Mesenchymal stem cell (in vitro differentiated cells and primary cell): ENCODE data around the gene HINT3.
A peak's percentile ranks its signal among the peaks of the same experiment; 100 is the strongest.

Experiments used
- DNase-seq: peaks from one replicate; pipeline ENCODE4 v3.0.0-alpha.2; 2013
- H2AFZ ChIP-seq: one replicate; pipeline ENCODE4 v1.6.1; 2013; ENCODE audit warnings: low read depth, mild to moderate bottlenecking, control low read depth, inconsistent platforms, low read length, moderate library complexity
- H2AK5ac ChIP-seq: 2 replicates; pipeline ENCODE4 v1.6.1; 2013; ENCODE audit warnings: low read length, moderate library complexity, mild to moderate bottlenecking, inconsistent platforms; ENCODE audit not compliant: severe bottlenecking
- H2BK120ac ChIP-seq: one replicate; pipeline ENCODE4 v1.6.1; 2013; ENCODE audit warnings: low read depth, mild to moderate bottlenecking, inconsistent platforms, low read length, moderate library complexity
- H2BK12ac ChIP-seq, 2 experiments: one replicate each; pipeline ENCODE4 v1.6.1; 2013; ENCODE audit warnings: inconsistent platforms in 2 of 2, low read length in 2 of 2, mild to moderate bottlenecking in 2 of 2, moderate library complexity in 2 of 2, control low read depth in 1 of 2
- H2BK15ac ChIP-seq: one replicate; pipeline ENCODE4 v1.6.1; 2013; ENCODE audit warnings: mild to moderate bottlenecking, low read depth, inconsistent platforms; ENCODE audit not compliant: poor library complexity, severe bottlenecking
- H2BK5ac ChIP-seq: 2 replicates; pipeline ENCODE4 v1.6.1; 2013; ENCODE audit warnings: low read depth, mild to moderate bottlenecking, low read length, control low read depth, inconsistent platforms; ENCODE audit not compliant: poor library complexity, severe bottlenecking
- H3K14ac ChIP-seq, 2 experiments: one replicate each; pipeline ENCODE4 v1.6.1; 2013; ENCODE audit warnings: inconsistent platforms in 2 of 2, low read length in 2 of 2, control low read depth in 1 of 2, mild to moderate bottlenecking in 1 of 2, moderate library complexity in 1 of 2
- H3K18ac ChIP-seq, 2 experiments: one replicate each; pipeline ENCODE4 v1.6.1; 2013; ENCODE audit warnings: inconsistent platforms in 2 of 2, low read length in 2 of 2, control low read depth in 1 of 2, low read depth in 1 of 2, mild to moderate bottlenecking in 1 of 2
- H3K23ac ChIP-seq, 2 experiments: one replicate each; pipeline ENCODE4 v1.6.1; 2013; ENCODE audit warnings: inconsistent platforms in 2 of 2, low read length in 2 of 2, mild to moderate bottlenecking in 2 of 2, moderate library complexity in 2 of 2, control low read depth in 1 of 2
- H3K27ac ChIP-seq: 2 replicates; pipeline ENCODE4 v1.5.1; 2013; ENCODE audit warnings: mild to moderate bottlenecking, moderate library complexity, low read length, control low read depth, inconsistent platforms; ENCODE audit not compliant: poor library complexity, severe bottlenecking
- H3K27me3 ChIP-seq, 2 experiments: 2 replicates each; pipeline versions ENCODE4 v1.6.1 to v1.7.0; 2013; ENCODE audit warnings: low read length in 2 of 2, mild to moderate bottlenecking in 2 of 2, moderate library complexity in 2 of 2, control low read depth in 1 of 2, inconsistent platforms in 1 of 2; ENCODE audit not compliant: control insufficient read depth in 1 of 2, insufficient read depth in 1 of 2
- H3K36me3 ChIP-seq, 2 experiments: 2 replicates each; pipeline versions ENCODE4 v1.6.1 to v1.7.0; 2013; ENCODE audit warnings: low read length in 2 of 2, control low read depth in 1 of 2, inconsistent platforms in 1 of 2, low read depth in 1 of 2, mild to moderate bottlenecking in 1 of 2; ENCODE audit not compliant: insufficient read depth in 2 of 2, control insufficient read depth in 1 of 2
- H3K4ac ChIP-seq, 2 experiments: one replicate each; pipeline ENCODE4 v1.6.1; 2013; ENCODE audit warnings: inconsistent platforms in 2 of 2, low read length in 2 of 2, mild to moderate bottlenecking in 2 of 2, moderate library complexity in 2 of 2, control low read depth in 1 of 2, low read depth in 1 of 2
- H3K4me1 ChIP-seq: 2 replicates; pipeline ENCODE4 v1.6.1; 2013; ENCODE audit warnings: low read depth, low read length, control low read depth; ENCODE audit not compliant: control insufficient read depth, insufficient read depth
- H3K4me2 ChIP-seq: 2 replicates; pipeline ENCODE4 v1.6.1; 2013; ENCODE audit warnings: low read length, mild to moderate bottlenecking, inconsistent platforms; ENCODE audit not compliant: poor library complexity, severe bottlenecking
- H3K4me3 ChIP-seq, 2 experiments: 2 replicates each; pipeline versions ENCODE4 v1.5.1 to v1.7.0; 2013; ENCODE audit warnings: low read length in 2 of 2, mild to moderate bottlenecking in 2 of 2, control low read depth in 1 of 2, low read depth in 1 of 2; ENCODE audit not compliant: insufficient read depth in 1 of 2
- H3K79me1 ChIP-seq: replicated peaks from 2 replicates; pipeline ENCODE4 v1.6.1; 2013; ENCODE audit warnings: mild to moderate bottlenecking, control low read depth, low read length, inconsistent platforms; ENCODE audit not compliant: poor library complexity, severe bottlenecking
- H3K9ac ChIP-seq: 2 replicates; pipeline ENCODE4 v1.7.0; 2013; ENCODE audit warnings: mild to moderate bottlenecking, low read length, moderate library complexity
- H3K9me3 ChIP-seq: 2 replicates; pipeline ENCODE4 v1.7.0; 2013; ENCODE audit warnings: mild to moderate bottlenecking, low read length; ENCODE audit not compliant: control insufficient read depth
- H4K8ac ChIP-seq: one replicate; pipeline ENCODE4 v1.6.1; 2013; ENCODE audit warnings: inconsistent platforms, mild to moderate bottlenecking, low read length, moderate library complexity
- H4K91ac ChIP-seq: one replicate; pipeline ENCODE4 v1.6.1; 2013; ENCODE audit warnings: mild to moderate bottlenecking, low read length, inconsistent platforms
- WGBS: methylation state at CpG from one replicate; pipeline ENCODE4 v1.1.7; 2013; ENCODE audit warnings: mixed read lengths; 5-methylcytosine and 5-hydroxymethylcytosine counted together

Gene HINT3

DNA sequence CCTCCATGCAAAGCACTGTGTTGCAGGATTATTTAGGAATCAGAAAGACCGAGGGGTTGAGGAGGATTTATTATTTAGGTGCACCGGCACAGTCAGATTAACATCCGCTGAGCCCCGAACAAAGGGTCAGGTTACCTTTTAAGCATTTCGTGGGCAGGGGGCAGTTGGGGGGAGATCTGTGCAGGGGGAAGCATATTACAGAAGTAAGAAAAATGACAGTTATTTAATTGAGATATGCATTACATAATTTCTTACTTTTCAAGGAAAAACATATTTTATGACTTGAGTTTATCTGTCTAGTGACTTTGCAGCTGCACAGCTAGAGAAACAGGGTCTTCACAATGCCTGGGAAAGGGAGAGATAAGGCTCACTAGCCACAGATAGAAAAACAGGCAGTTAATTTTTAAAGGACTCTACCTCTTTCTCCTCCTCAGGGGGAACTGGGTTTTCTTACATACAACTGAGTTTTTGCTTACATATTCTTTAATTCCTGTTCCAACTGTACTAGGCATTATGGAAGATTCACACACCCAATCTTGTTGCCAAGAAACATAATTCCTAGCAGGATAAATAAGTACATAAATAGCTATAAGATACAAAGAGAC, 1.7 kb upstream of the HINT3 start:
- 81% methylated on average over 5 of the region's 5 CpGs for WGBS
- no peak overlapping the region for H3K18ac ChIP-seq
- H3K4me3 ChIP-seq: no peak overlapping the region
- no peak for DNase-seq
- H3K14ac ChIP-seq: no peak overlapping the region
- H4K91ac ChIP-seq: no peak overlapping the region
- no peaks in the 10 kb centered on the region for H3K36me3 ChIP-seq
- no peak overlapping the region for H4K8ac ChIP-seq
- H3K23ac ChIP-seq: no peak overlapping the region
- H3K9ac ChIP-seq: no peak overlapping the region
- H3K9me3 ChIP-seq: no peaks in the 10 kb centered on the region
- H2BK15ac ChIP-seq: no peak overlapping the region
- H3K4me2 ChIP-seq: no peak overlapping the region
- H2BK120ac ChIP-seq: no peak overlapping the region
- H2AK5ac ChIP-seq: no peak overlapping the region
- H3K4ac ChIP-seq: no peak overlapping the region
- no peak overlapping the region for H3K27ac ChIP-seq
- no peak overlapping the region for H2AFZ ChIP-seq
- H3K27me3 ChIP-seq: peaks cover 0 to 6% of the 10 kb centered on the region in 2 experiments
- H2BK12ac ChIP-seq: no peak overlapping the region
- H3K79me1 ChIP-seq: peaks cover 17% of the 10 kb centered on the region
- H3K4me1 ChIP-seq: peaks cover 8% of the 10 kb centered on the region
- no peak overlapping the region for H2BK5ac ChIP-seq

DNA sequence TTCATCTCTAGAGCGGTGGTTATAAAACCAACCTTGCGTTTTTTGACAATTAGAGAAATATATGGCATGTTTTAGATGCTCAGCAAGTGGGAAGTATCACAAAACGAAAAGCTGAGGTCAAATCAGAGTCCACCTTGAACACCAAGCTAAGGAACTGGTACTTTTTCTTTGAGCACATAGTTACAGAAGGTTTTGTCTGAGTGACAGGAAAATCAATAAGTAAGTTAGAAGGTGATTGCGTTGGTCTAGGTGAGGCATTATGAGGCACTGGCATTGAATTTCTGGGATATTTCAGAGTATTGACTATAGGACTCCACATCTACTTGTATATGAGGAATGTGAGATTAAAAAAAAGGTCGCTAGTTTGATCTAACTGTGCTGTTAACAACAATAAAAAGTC, 597 bp upstream of the HINT3 start:
- no peaks in the 10 kb centered on the region for H3K36me3 ChIP-seq
- no peak overlapping the region for H2BK15ac ChIP-seq
- peak overlapping the region; percentile 52 for H3K4me2 ChIP-seq
- H2BK5ac ChIP-seq: no peak overlapping the region
- peaks cover 0 to 6% of the 10 kb centered on the region in 2 experiments for H3K27me3 ChIP-seq
- H4K8ac ChIP-seq: no peak overlapping the region
- H3K14ac ChIP-seq: no peak overlapping the region
- no peak overlapping the region for H3K18ac ChIP-seq
- no peak overlapping the region for H2BK12ac ChIP-seq
- WGBS: 60% methylated on average over 5 of the region's 5 CpGs
- peaks cover 8% of the 10 kb centered on the region for H3K4me1 ChIP-seq
- no peak for DNase-seq
- no peak overlapping the region for H4K91ac ChIP-seq
- no peak overlapping the region for H3K27ac ChIP-seq
- no peak overlapping the region for H3K4ac ChIP-seq
- no peak overlapping the region for H2AK5ac ChIP-seq
- peak overlapping the region; percentile 94 for H3K9ac ChIP-seq
- H2AFZ ChIP-seq: no peak overlapping the region
- no peak overlapping the region for H3K23ac ChIP-seq
- no peaks in the 10 kb centered on the region for H3K9me3 ChIP-seq
- peaks cover 19% of the 10 kb centered on the region for H3K79me1 ChIP-seq
- H2BK120ac ChIP-seq: no peak overlapping the region
- peak overlapping the region in 1 of 2 experiments; percentile 89 for H3K4me3 ChIP-seq

DNA sequence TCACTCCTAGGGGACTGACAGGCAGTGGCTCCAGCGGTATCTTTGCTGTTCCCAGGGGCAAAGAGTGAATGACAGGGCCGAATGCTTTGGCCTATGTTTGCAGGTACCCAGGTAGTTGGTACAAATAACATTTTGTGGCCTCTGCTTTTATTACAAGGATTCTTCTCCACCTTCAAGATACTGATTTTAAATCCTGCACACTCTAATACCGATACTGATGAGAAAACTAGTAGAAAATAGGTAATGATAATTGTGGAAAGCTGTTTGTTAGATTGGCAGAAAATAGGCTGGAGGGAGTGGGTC, 772 bp downstream of the HINT3 start:
- WGBS: 100% methylated on average over 1 of the region's 3 CpGs
- no peak overlapping the region for H2AK5ac ChIP-seq

DNA sequence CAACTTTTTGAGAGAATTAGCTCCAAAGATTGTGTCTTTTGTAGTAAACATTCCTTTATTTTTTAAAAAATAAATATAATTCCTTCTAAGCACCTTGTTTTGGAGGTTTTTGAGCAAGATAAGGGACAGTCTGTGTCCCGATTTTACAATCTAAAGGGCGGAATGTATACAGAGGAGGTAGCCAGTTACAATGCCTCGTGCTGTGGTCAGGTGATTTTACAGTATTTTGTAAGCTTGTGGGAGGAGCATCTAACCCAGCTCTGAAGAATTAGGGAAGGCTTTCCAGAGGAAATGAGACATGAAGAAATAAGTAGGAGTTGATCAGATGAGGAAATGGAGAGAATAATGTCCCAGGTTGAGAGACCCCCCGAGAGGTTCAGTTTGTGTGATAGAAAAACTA, 1.3 kb downstream of the HINT3 start:
- Histone ChIP-seq H2AFZ (no peak overlapping the region), H3K4me3 (peak overlapping the region in 1 of 2 experiments; percentile 89), H2BK15ac (no peak overlapping the region), H3K23ac (no peak overlapping the region), H2BK120ac (no peak overlapping the region), H4K91ac (no peak overlapping the region), H2BK5ac (no peak overlapping the region), H4K8ac (no peak overlapping the region), H3K18ac (no peak overlapping the region), H3K14ac (no peak overlapping the region), H3K9me3 (no peaks in the 10 kb centered on the region), H3K4me1 (peaks cover 7% of the 10 kb centered on the region), H3K27me3 (peaks cover 0 to 6% of the 10 kb centered on the region in 2 experiments), H3K4ac (no peak overlapping the region), H3K36me3 (no peaks in the 10 kb centered on the region), H2AK5ac (no peak overlapping the region), H3K9ac (peak overlapping the region; percentile 94), H3K4me2 (peak overlapping the region; percentile 78), H3K27ac (no peak overlapping the region), H3K79me1 (peaks cover 29% of the 10 kb centered on the region), H2BK12ac (no peak overlapping the region)
- WGBS: 68% methylated on average over 4 of the region's 4 CpGs
- peak; percentile 65 for DNase-seq

More for the DNA sequence above, 772 bp downstream of the HINT3 start:
- Histone ChIP-seq H2BK120ac (no peak overlapping the region), H3K4me3 (peak overlapping the region; percentile 89 to 92), H3K27ac (peak overlapping the region; percentile 19), H2AFZ (peak overlapping the region; percentile 78), H2BK5ac (no peak overlapping the region), H3K9ac (peak overlapping the region; percentile 94), H3K4ac (peak overlapping the region in 1 of 2 experiments; percentile 95), H3K36me3 (no peaks in the 10 kb centered on the region), H3K23ac (no peak overlapping the region), H3K27me3 (peaks cover 0 to 6% of the 10 kb centered on the region in 2 experiments), H4K91ac (peak overlapping the region; percentile 37), H3K14ac (no peak overlapping the region), H2BK15ac (no peak overlapping the region), H2BK12ac (no peak overlapping the region), H3K79me1 (peaks cover 26% of the 10 kb centered on the region), H4K8ac (peak overlapping the region; percentile 54), H3K4me2 (peak overlapping the region; percentile 78), H3K9me3 (no peaks in the 10 kb centered on the region), H3K4me1 (peaks cover 8% of the 10 kb centered on the region), H3K18ac (peak overlapping the region in 1 of 2 experiments; percentile 98)
- DNase-seq: no peak
